ENCODE results near the gene EPHB2.

DNA sequence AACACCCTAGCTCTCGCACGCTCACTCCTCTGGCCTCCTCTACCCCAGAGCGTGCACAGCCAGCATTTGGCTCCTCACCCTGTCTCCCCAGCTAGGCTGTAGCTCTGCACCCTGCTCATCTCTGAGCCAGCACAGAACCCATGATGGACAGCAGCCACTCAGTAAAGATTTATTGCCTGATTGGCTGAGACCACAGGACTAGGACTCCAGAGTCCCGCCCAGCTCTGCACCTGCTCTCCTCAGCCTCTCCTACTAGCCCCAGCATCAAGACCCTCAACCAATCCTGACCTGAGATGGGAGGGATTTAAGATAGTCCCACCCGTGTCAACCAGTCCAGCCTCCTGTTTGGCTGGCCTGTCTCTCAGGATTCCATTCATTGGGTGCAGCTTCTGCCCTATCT lies 48.3 kb upstream of the EPHB2 start:
- TF ChIP-seq POLR2AphosphoS5 (IDR thresholded peaks at IDR 0.05; ENCODE audit: borderline replicate concordance, low read depth, low read length): no peak
- TF ChIP-seq FOXP2 (optimal IDR thresholded peaks at IDR 0.05; ENCODE audit: control extremely low read depth, extremely low read length, insufficient read depth): no peak
- TF ChIP-seq EZH2 (IDR thresholded peaks at IDR 0.05): no peak

All from SK-N-MC (cell line).